K562 (cell line): ENCODE results near the gene OR4E2. TPM values are rescaled to one million over a fixed set of nuclear protein-coding genes. Genes with fewer than 3 reads are reported as not detected.

Experiments
- ATAC-seq: fragments of 200-7000 bp; cut with Tn5 transposase; 3 replicates; pipeline ENCODE4 v1.9.1; 2020; ENCODE audit warnings: moderate library complexity
- BruUV-seq: library from RNA; stranded (reverse); fragments of 400-500 nt; replicated peaks from 2 replicates; lab custom pipeline; 2021; lab: Mats Ljungman, UMichigan
- CTCF ChIA-PET: fragments of 300-600 bp; formaldehyde crosslinking; extraction: SDS; loops from one replicate; lab custom pipeline; 2021; ENCODE audit warnings: low intra/inter-chr PET ratio; lab: Yijun Ruan, JAX
- POLR2A ChIA-PET: fragments of 300-600, 350-650 bp; sonication (Branson Sonifier 250); formaldehyde crosslinking; extraction: SDS; loops from one replicate; lab custom pipeline; 2021; ENCODE audit warnings: antibody characterized with exemption, inconsistent platforms; lab: Yijun Ruan, JAX
- DNase-seq, 4 experiments: peaks; one replicate each; pipeline versions ENCODE4 v3.0.0 to v3.0.0-alpha.2; 2011 to 2018; ENCODE audit warnings: low spot score in 3 of 4, mixed read lengths in 3 of 4; ENCODE audit errors: extremely low read depth in 1 of 4
- FAIRE-seq: peaks from 2 replicates; lab custom pipeline; 2011; peaks lifted over from hg19 to GRCh38; lab: Jason Lieb, UNC
- H2AFZ ChIP-seq: 2 replicates; pipeline ENCODE4 v1.6.0; 2011; ENCODE audit warnings: low read depth, low read length, control low read depth, inconsistent platforms
- H3K27ac ChIP-seq: fragments of 200-600 bp; 3 replicates; pipeline ENCODE4 v1.8.0; 2011; ENCODE audit warnings: low read depth, mild to moderate bottlenecking, control low read depth, inconsistent platforms, low read length, moderate library complexity, mixed read lengths; ENCODE audit errors: extremely low read depth
- H3K27me3 ChIP-seq, 2 experiments: fragments of 300-600 bp in 1 of 2; 2 replicates in 1 of 2; 3 replicates in 1 of 2; pipeline versions ENCODE4 v1.6.0 to v1.8.0; 2011; ENCODE audit warnings: inconsistent platforms in 2 of 2, low read length in 2 of 2, mild to moderate bottlenecking in 1 of 2, mixed read lengths in 1 of 2, moderate library complexity in 1 of 2; ENCODE audit not compliant: control insufficient read depth in 2 of 2, insufficient read depth in 2 of 2
- H3K36me3 ChIP-seq: fragments of 300-600 bp; 3 replicates; pipeline ENCODE4 v1.8.0; 2011; ENCODE audit warnings: mild to moderate bottlenecking, low read length, inconsistent platforms; ENCODE audit not compliant: control insufficient read depth, insufficient read depth
- H3K4me1 ChIP-seq, 2 experiments: fragments of 200-600 bp in 1 of 2; replicated peaks in 1 of 2; 2 replicates in 1 of 2; 3 replicates in 1 of 2; pipeline versions ENCODE4 v1.5.1 to v1.8.0; 2011; ENCODE audit warnings: inconsistent platforms in 2 of 2, low read length in 2 of 2, mild to moderate bottlenecking in 1 of 2, mixed read lengths in 1 of 2, moderate library complexity in 1 of 2; ENCODE audit not compliant: control insufficient read depth in 2 of 2, insufficient read depth in 2 of 2
- H3K4me2 ChIP-seq: 2 replicates; pipeline ENCODE4 v1.6.1; 2011; ENCODE audit warnings: low read length, control low read depth, inconsistent platforms, mixed read lengths; ENCODE audit not compliant: insufficient read depth
- H3K4me3 ChIP-seq: fragments of 200-600 bp; sonication (generic), shearing (Covaris generic); 2 replicates; pipeline ENCODE4 v1.5.1; 2016; ENCODE audit warnings: control low read depth, inconsistent platforms
- H3K79me2 ChIP-seq: fragments of 200-600 bp; 3 replicates; pipeline ENCODE4 v1.8.0; 2011; ENCODE audit warnings: low read length, inconsistent platforms; ENCODE audit not compliant: control insufficient read depth, insufficient read depth
- H3K9ac ChIP-seq, 2 experiments: 2 replicates each; pipeline versions ENCODE4 v1.6.0 to v1.6.1; 2011; ENCODE audit warnings: low read depth in 2 of 2, low read length in 2 of 2, control low read depth in 1 of 2, inconsistent platforms in 1 of 2, mild to moderate bottlenecking in 1 of 2, mixed read lengths in 1 of 2; ENCODE audit not compliant: insufficient read depth in 1 of 2
- H3K9me1 ChIP-seq: one replicate; pipeline ENCODE4 v1.6.0; 2011; ENCODE audit warnings: inconsistent platforms, mild to moderate bottlenecking, low read length, moderate library complexity; ENCODE audit not compliant: control insufficient read depth, insufficient read depth
- H3K9me3 ChIP-seq: replicated peaks from 2 replicates; pipeline ENCODE4 v1.5.1; 2011; ENCODE audit warnings: low read depth, low read length, inconsistent platforms; ENCODE audit not compliant: control insufficient read depth, insufficient read depth
- H4K20me1 ChIP-seq: replicated peaks from 2 replicates; pipeline ENCODE4 v1.6.1; 2011; ENCODE audit warnings: low read length, inconsistent platforms, mixed read lengths; ENCODE audit not compliant: control insufficient read depth, insufficient read depth
- ATF1 ChIP-seq, 2 experiments: fragments of 450-650 bp in 1 of 2; IDR thresholded peaks; 2 replicates each; pipeline ENCODE4 v1.6.1; 2016; ENCODE audit warnings: missing compliant biosample characterization in 1 of 2, missing genetic modification characterization in 1 of 2
- CLOCK ChIP-seq: fragments of 250-450 bp; sonication (Bioruptor Pico); IDR thresholded peaks from 2 replicates; pipeline ENCODE4 v1.4.0; 2020; ENCODE audit warnings: mild to moderate bottlenecking, moderate library complexity, borderline replicate concordance
- FOXM1 ChIP-seq, 2 experiments: fragments of 450-650 bp in 1 of 2; sonication (generic) in 1 of 2; formaldehyde crosslinking in 1 of 2; IDR thresholded peaks; 2 replicates each; pipeline versions ENCODE4 v1.6.1 to v1.9.0; 2017 to 2022; ENCODE audit warnings: low read depth in 2 of 2, mild to moderate bottlenecking in 2 of 2, missing genetic modification reagents in 1 of 2, moderate library complexity in 1 of 2
- NR4A1 ChIP-seq, 2 experiments: fragments of 250-450 bp in 1 of 2; fragments of 450-650 bp in 1 of 2; sonication (Bioruptor Pico) in 1 of 2; IDR thresholded peaks; 2 replicates each; pipeline versions ENCODE4 v1.4.0 to v1.6.1; 2016 to 2020; ENCODE audit warnings: mild to moderate bottlenecking in 2 of 2, missing compliant biosample characterization in 1 of 2, missing genetic modification characterization in 1 of 2, moderate library complexity in 1 of 2
- SETDB1 ChIP-seq: IDR thresholded peaks from one replicate; pipeline ENCODE4 v1.6.1; 2012; ENCODE audit warnings: low read length, control low read depth, inconsistent platforms
- SIN3B ChIP-seq: fragments of 450-650 bp; IDR thresholded peaks from 2 replicates; pipeline ENCODE4 v1.6.1; 2017; ENCODE audit warnings: low read depth, mild to moderate bottlenecking, moderate library complexity
- SIRT6 ChIP-seq: IDR thresholded peaks from one replicate; pipeline ENCODE4 v1.6.1; 2012; ENCODE audit warnings: low read depth, mild to moderate bottlenecking, control low read depth, inconsistent platforms, low read length, moderate library complexity
- TFAP4 ChIP-seq: sonication (generic); formaldehyde crosslinking; IDR thresholded peaks from 2 replicates; pipeline ENCODE4 v1.8.0; 2022; ENCODE audit warnings: missing genetic modification reagents, mild to moderate bottlenecking, moderate library complexity, borderline replicate concordance
- TOE1 ChIP-seq, 2 experiments: fragments of 450-650 bp in 1 of 2; sonication (generic) in 1 of 2; formaldehyde crosslinking in 1 of 2; IDR thresholded peaks; 2 replicates each; pipeline versions ENCODE4 v1.7.1 to v1.8.0; 2016 to 2022; ENCODE audit warnings: borderline replicate concordance in 2 of 2, mild to moderate bottlenecking in 2 of 2, antibody characterized with exemption in 1 of 2, inconsistent platforms in 1 of 2, low read depth in 1 of 2, missing genetic modification reagents in 1 of 2, moderate library complexity in 1 of 2
- ZBED1 ChIP-seq: IDR thresholded peaks from 2 replicates; pipeline ENCODE4 v1.6.1; 2014
- ZBTB17 ChIP-seq: fragments of 450-650 bp; formaldehyde crosslinking; IDR thresholded peaks from 2 replicates; pipeline ENCODE4 v1.4.0; 2020; ENCODE audit warnings: mild to moderate bottlenecking
- ZKSCAN3 ChIP-seq: fragments of 250-450 bp; sonication (Bioruptor Pico); IDR thresholded peaks from 2 replicates; pipeline ENCODE4 v1.4.0; 2020
- ZNF263 ChIP-seq: sonication (generic); formaldehyde crosslinking; IDR thresholded peaks from 2 replicates; pipeline ENCODE4 v1.8.0; 2022; ENCODE audit warnings: mild to moderate bottlenecking, missing genetic modification reagents, borderline replicate concordance
- ZNF766 ChIP-seq: fragments of 200-800 bp; sonication (Bioruptor generic); conservative IDR thresholded peaks from 2 replicates; pipeline ENCODE4 v1.6.1; 2016; ENCODE audit warnings: missing genetic modification characterization, missing compliant biosample characterization
- WGBS: fragments of 100-300 bp; shearing (Covaris generic); methylation state at CpG from one replicate; pipeline ENCODE4 v1.1.6; 2016; ENCODE audit warnings: low coverage, mixed read lengths; ENCODE audit not compliant: insufficient coverage; ENCODE audit errors: missing lambda C conversion rate; 5-methylcytosine and 5-hydroxymethylcytosine counted together
- in situ Hi-C: fragments of 300-500 bp; cut with MboI; formaldehyde crosslinking; loops from 4 replicates; pipeline ENCODE4 v1.15.0; 2018; ENCODE audit warnings: inconsistent platforms, mixed read lengths
- intact Hi-C: fragments of 100-400 bp; cut with micrococcal nuclease; formaldehyde crosslinking; loops from 2 replicates; pipeline ENCODE4 v1.14.2; 2022
- polyA plus RNA-seq, 8 experiments: library from polyadenylated mRNA; depleted of rRNA in 4 of 8; stranded (reverse) in 5 of 8; unstranded in 3 of 8; fragments of >200 nt; fragmentation: Nextera tagmentation in 2 of 8; fragmentation: Illumina TruSeq in 1 of 8; extraction: Ambion mirVana in 2 of 8; extraction: Trizol in 1 of 8; gene quantifications; 2 replicates each; pipeline versions ENCODE4 v1.2.1 to v1.2.3, GENCODE V29; 2011 to 2014; ENCODE audit warnings: inconsistent platforms in 1 of 8, missing spikeins in 1 of 8
- total RNA-seq, 7 experiments: library from RNA; depleted of rRNA in 6 of 7; stranded (reverse); fragments of >200 nt in 6 of 7; fragmentation: Illumina TruSeq in 2 of 7; extraction: Trizol in 2 of 7; gene quantifications; 2 replicates each; pipeline versions ENCODE4 v1.2.1 to v1.2.3, GENCODE V29; 2011 to 2021; ENCODE audit warnings: low replicate concordance in 1 of 7

OR4E2 gene
- total and polyA plus RNA-seq, 9 of the 15 experiments (the other 6 are each of a cell fraction or from before 2014, with no cell fraction given), result not detected

- in situ Hi-C loops (no loop called here), intact Hi-C loops (no loop called here)
- Histone ChIP-seq H3K9me1 (no peaks in the 10 kb centered on the region), H3K79me2 (no peaks in the 10 kb centered on the region), H3K36me3 (no peaks in the 10 kb centered on the region), H3K27ac (no peak overlapping the region), H3K4me2 (no peak overlapping the region), H3K4me3 (no peak overlapping the region), H3K27me3 (0 out of 5 replicates have a peak, but pooled peaks cover 0 to 2% of the 10 kb centered on the region in 2 experiments), H3K9me3 (no peaks in the 10 kb centered on the region), H4K20me1 (no peaks in the 10 kb centered on the region), H3K9ac (no peak overlapping the region), H2AFZ (0 out of 2 replicates have a peak overlapping the region, but pooled peaks have one; percentile 40), H3K4me1 (no peaks in the 10 kb centered on the region)
- WGBS, result 5% methylated on average over 5 of the region's 5 CpGs
- no TSS peak for BruUV-seq
- ATAC-seq (no peak), DNase-seq (no peak), FAIRE-seq (no peak)
- ChIA-PET POLR2A (no interaction called here), CTCF (no interaction called here)
- TF ChIP-seq ZBED1 (no peak), ATF1 (CRISPR knock-in tag; IDR thresholded peaks at IDR 0.05) (no peak), ATF1 (tag; IDR thresholded peaks at IDR 0.05) (no peak), NR4A1 (CRISPR knock-in tag; IDR thresholded peaks at IDR 0.05) (no peak), NR4A1 (tag; IDR thresholded peaks at IDR 0.05) (no peak), ZBTB17 (no peak), TFAP4 (CRISPR knock-in tag) (no peak), ZNF766 (no peak), TOE1 (IDR thresholded peaks at IDR 0.05; ENCODE audit: borderline replicate concordance) (no peak), TOE1 (CRISPR knock-in tag; IDR thresholded peaks at IDR 0.05; ENCODE audit: borderline replicate concordance, low read depth) (no peak), ZNF263 (CRISPR knock-in tag) (no peak), SIN3B (no peak), SETDB1 (no peak), CLOCK (CRISPR knock-in tag) (no peak), SIRT6 (no peak), FOXM1 (IDR thresholded peaks at IDR 0.05; ENCODE audit: low read depth) (no peak), FOXM1 (CRISPR knock-in tag; IDR thresholded peaks at IDR 0.05; ENCODE audit: low read depth) (no peak), ZKSCAN3 (CRISPR knock-in tag) (no peak)
Measured at GRCh38 chr14:21643407-21643806, 10.2 kb upstream of the OR4E2 start.
